Lung (tissue), 12 donors: ENCODE data around the gene NOL12. TPM values are rescaled to one million over a fixed set of nuclear protein-coding genes. Genes with fewer than 3 reads are reported as not detected.

Experiments
- ATAC-seq: fragments of 200-7000 bp; cut with Tn5 transposase; one replicate; pipeline ENCODE4 v1.9.1; 2020; ENCODE audit warnings: moderate number of reproducible peaks; ENCODE audit not compliant: insufficient read depth, low FRiP score
- DNase-seq, 3 donors: peaks; one replicate each; pipeline ENCODE4 v3.0.0-alpha.2; 2013 to 2017
- H3K27ac ChIP-seq, 2 donors: one replicate each; pipeline ENCODE4 v1.5.1; 2013; ENCODE audit warnings: mild to moderate bottlenecking in 2 of 2, moderate library complexity in 2 of 2, control low read depth in 1 of 2, inconsistent platforms in 1 of 2, low read depth in 1 of 2, low read length in 1 of 2
- H3K27me3 ChIP-seq, 3 donors: one replicate each; pipeline ENCODE4 v1.5.1; 2013; ENCODE audit warnings: low read length in 2 of 3; ENCODE audit not compliant: control insufficient read depth in 3 of 3, insufficient read depth in 3 of 3
- H3K36me3 ChIP-seq, 4 donors: one replicate each; pipeline ENCODE4 v1.5.1; 2013; ENCODE audit warnings: low read length in 4 of 4, mild to moderate bottlenecking in 1 of 4, moderate library complexity in 1 of 4; ENCODE audit not compliant: control insufficient read depth in 4 of 4, insufficient read depth in 4 of 4
- H3K4me1 ChIP-seq, 5 donors: one replicate each; pipeline ENCODE4 v1.5.1; 2013; ENCODE audit warnings: low read length in 5 of 5, mild to moderate bottlenecking in 2 of 5, moderate library complexity in 1 of 5; ENCODE audit not compliant: control insufficient read depth in 5 of 5, insufficient read depth in 5 of 5
- H3K4me3 ChIP-seq: one replicate; pipeline ENCODE4 v1.5.1; 2013; ENCODE audit warnings: mild to moderate bottlenecking, control low read depth, moderate library complexity
- H3K9ac ChIP-seq, 2 donors: one replicate each; pipeline ENCODE4 v1.5.1; 2013; ENCODE audit warnings: low read length in 2 of 2, control low read depth in 1 of 2; ENCODE audit not compliant: insufficient read depth in 1 of 2
- H3K9me3 ChIP-seq, 4 donors: one replicate each; pipeline ENCODE4 v1.5.1; 2013; ENCODE audit warnings: low read length in 3 of 4, mild to moderate bottlenecking in 1 of 4, moderate library complexity in 1 of 4; ENCODE audit not compliant: control insufficient read depth in 4 of 4, insufficient read depth in 3 of 4
- WGBS, 2 donors: extraction: QIAGEN DNeasy Blood & Tissue Kit; methylation state at CpG; one replicate each; pipeline ENCODE4 v1.1.7; 2013; 5-methylcytosine and 5-hydroxymethylcytosine counted together
- polyA plus RNA-seq, 2 donors: library from polyadenylated mRNA; stranded (reverse); fragments of 200-250 nt; gene quantifications; one replicate each; pipeline ENCODE4 v1.2.1, GENCODE V29; 2013
- total RNA-seq, 2 donors: library from RNA; depleted of rRNA in 1 of 2; stranded (reverse); fragments of >200 nt in 1 of 2; gene quantifications; one replicate each; pipeline ENCODE4 v1.2.1, GENCODE V29; 2014 to 2021
- TF ChIP-seq, protein P1 (sequence below): IDR thresholded peaks from 2 replicates; pipeline ENCODE4 v1.5.1; 2012; ENCODE audit warnings: mild to moderate bottlenecking; ENCODE audit errors: control extremely low read depth, extremely low read depth
- donor health status: control.
- donor health status: control.
- donor health status: Bipolar disorder and iron deficiency.
- donor health status: healthy.
- donor health status: DM: yes; HTN: yes; CAD: no.

The NOL12 gene
- total and polyA plus RNA-seq, 4 donors = 14.5 to 37.0 (median 29.5) TPM

DNA sequence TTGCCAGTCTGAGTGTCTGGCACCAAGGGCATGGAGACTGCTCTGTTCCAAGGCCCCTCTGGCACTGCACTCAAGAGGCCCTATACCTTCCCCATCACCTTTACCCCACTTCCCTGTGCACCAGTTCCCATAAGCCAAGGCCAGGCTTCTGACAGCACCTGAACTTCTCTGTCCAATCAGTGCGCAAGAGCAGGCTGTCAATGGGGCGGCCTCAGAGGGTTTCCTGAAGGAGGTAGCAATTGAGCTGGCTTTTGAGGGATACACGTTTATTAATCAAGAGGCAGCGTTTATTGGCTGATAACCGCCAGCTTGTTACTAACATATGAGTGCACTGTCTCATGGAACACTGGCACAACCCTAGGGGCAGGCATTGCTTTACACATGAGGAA lies 44.6 kb upstream of the NOL12 start:
- WGBS, 2 donors = 92 to 93% methylated on average over 5 of the region's 5 CpGs
- TF ChIP-seq, protein P1, sequence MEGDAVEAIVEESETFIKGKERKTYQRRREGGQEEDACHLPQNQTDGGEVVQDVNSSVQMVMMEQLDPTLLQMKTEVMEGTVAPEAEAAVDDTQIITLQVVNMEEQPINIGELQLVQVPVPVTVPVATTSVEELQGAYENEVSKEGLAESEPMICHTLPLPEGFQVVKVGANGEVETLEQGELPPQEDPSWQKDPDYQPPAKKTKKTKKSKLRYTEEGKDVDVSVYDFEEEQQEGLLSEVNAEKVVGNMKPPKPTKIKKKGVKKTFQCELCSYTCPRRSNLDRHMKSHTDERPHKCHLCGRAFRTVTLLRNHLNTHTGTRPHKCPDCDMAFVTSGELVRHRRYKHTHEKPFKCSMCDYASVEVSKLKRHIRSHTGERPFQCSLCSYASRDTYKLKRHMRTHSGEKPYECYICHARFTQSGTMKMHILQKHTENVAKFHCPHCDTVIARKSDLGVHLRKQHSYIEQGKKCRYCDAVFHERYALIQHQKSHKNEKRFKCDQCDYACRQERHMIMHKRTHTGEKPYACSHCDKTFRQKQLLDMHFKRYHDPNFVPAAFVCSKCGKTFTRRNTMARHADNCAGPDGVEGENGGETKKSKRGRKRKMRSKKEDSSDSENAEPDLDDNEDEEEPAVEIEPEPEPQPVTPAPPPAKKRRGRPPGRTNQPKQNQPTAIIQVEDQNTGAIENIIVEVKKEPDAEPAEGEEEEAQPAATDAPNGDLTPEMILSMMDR = no peak
- Histone ChIP-seq H3K36me3 (peaks cover 0 to 27% (median 13%) of the 10 kb centered on the region in 4 donors), H3K4me1 (peaks cover 0 to 43% (median 18%) of the 10 kb centered on the region in 5 donors), H3K9ac (no peak overlapping the region), H3K4me3 (no peak overlapping the region), H3K27me3 (no peaks in the 10 kb centered on the region), H3K9me3 (no peaks in the 10 kb centered on the region), H3K27ac (no peak overlapping the region)
- ATAC-seq = no peak
- no peak for DNase-seq

DNA sequence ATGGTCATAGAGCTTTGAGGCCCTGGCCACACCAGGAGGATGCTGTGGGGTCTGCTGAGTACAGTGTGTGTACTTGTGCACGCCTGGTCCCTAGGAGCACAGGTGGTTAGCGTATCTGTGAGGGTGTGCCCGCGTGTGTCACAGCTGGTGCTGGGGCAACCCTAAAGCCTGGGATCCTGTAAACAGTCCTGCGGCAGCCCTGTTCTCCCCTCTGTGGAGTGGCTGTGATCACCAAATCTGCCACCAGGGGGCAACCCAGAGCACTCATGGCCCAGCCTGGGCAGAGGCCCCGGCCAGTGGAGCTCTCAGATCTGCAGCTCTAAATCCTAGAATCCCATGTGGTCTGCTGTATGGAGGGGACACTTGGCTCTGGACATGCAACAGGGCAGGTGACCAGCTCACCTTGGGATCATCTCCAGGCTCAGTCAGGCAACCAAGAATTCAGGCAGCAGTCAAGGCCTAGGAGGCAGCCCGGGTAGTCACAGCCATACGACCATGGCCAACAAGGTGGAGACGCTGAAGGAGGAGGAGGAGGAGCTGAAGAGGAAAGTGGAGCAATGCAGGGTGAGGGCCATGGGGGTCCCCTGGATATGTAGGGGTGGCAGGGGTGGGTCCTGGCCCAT lies 42.8 kb upstream of the NOL12 start:
- WGBS, 2 donors = 33 to 36% methylated on average over 9 of the region's 9 CpGs

DNA sequence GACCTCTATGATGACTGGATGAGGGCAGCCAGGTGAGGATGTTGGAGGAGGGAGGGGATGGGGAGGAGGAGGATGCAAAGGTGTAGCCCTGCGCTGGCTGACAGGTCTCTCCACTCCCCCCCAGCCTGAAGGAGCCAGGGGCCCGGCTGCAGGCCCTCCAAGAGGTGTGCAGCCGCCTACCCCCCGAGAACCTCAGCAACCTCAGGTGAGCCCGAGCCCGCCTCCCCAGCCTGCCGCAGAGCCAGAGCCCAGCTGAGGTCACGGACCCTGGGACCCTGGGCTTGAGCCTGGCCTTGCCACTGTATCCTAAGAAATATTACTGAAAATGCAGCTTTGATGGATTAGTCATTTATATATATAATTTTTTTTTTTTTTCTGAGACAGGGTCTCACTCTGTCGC lies 38.8 kb upstream of the NOL12 start:
- Histone ChIP-seq H3K27ac (no peak overlapping the region), H3K4me1 (peaks cover 0 to 9% (median 0%) of the 10 kb centered on the region in 5 donors), H3K36me3 (peaks cover 0 to 49% (median 27%) of the 10 kb centered on the region in 4 donors), H3K9ac (no peak overlapping the region), H3K27me3 (no peaks in the 10 kb centered on the region), H3K4me3 (no peak overlapping the region), H3K9me3 (no peaks in the 10 kb centered on the region)
- WGBS, 2 donors = 95% methylated on average over 9 of the region's 9 CpGs
- ATAC-seq = no peak
- DNase-seq = no peak
- TF ChIP-seq, protein P1 = no peak

More for the DNA sequence above, 42.8 kb upstream of the NOL12 start:
- Histone ChIP-seq H3K4me1 (peaks cover 0 to 26% (median 9%) of the 10 kb centered on the region in 5 donors), H3K36me3 (peaks cover 0 to 27% (median 17%) of the 10 kb centered on the region in 4 donors), H3K4me3 (no peak overlapping the region), H3K9me3 (no peaks in the 10 kb centered on the region), H3K27me3 (no peaks in the 10 kb centered on the region), H3K9ac (no peak overlapping the region), H3K27ac (no peak overlapping the region)
- DNase-seq (peak; percentile 82 to 87 (median 85)), ATAC-seq (peak; percentile 76)
- TF ChIP-seq, protein P1 = peak; percentile 66
